Activated B cell treated with CpG ODN at 0.5 μM for 24 hours (primary cell): ENCODE measurements around the gene FOXL1. TPM values are rescaled to one million over a fixed set of nuclear protein-coding genes. Genes with fewer than 3 reads are reported as not detected.

Experiments
- ATAC-seq: fragments of 200-7000 bp; cut with Tn5 transposase; one replicate; pipeline ENCODE4 v1.10.0; 2021; ENCODE audit warnings: low read depth, mild to moderate bottlenecking, moderate library complexity
- CTCF ChIA-PET: fragments of 350-600 bp; sonication (Branson Sonifier 250); formaldehyde crosslinking; loops from one replicate; lab custom pipeline; 2021; ENCODE audit warnings: antibody characterized with exemption; lab: Charles Lee
- POLR2A ChIA-PET: fragments of 350-600 bp; sonication (Branson Sonifier 250); formaldehyde crosslinking; loops from one replicate; lab custom pipeline; 2021; ENCODE audit warnings: antibody characterized with exemption; lab: Charles Lee
- DNase-seq: peaks from one replicate; pipeline ENCODE4 v3.0.0; 2022
- H3K27ac Mint-ChIP-seq: one replicate; pipeline ENCODE4 v1.8.0; 2020; ENCODE audit warnings: mixed read lengths
- H3K27me3 Mint-ChIP-seq: one replicate; pipeline ENCODE4 v1.8.0; 2021; ENCODE audit warnings: mixed read lengths
- H3K36me3 Mint-ChIP-seq: one replicate; pipeline ENCODE4 v1.8.0; 2021; ENCODE audit warnings: low read depth, mixed read lengths
- H3K4me1 Mint-ChIP-seq: one replicate; pipeline ENCODE4 v1.8.0; 2021; ENCODE audit warnings: mixed read lengths
- H3K4me3 Mint-ChIP-seq: one replicate; pipeline ENCODE4 v1.8.0; 2020; ENCODE audit warnings: mild to moderate bottlenecking, mixed read lengths
- H3K9me3 Mint-ChIP-seq: one replicate; pipeline ENCODE4 v1.8.0; 2020; ENCODE audit warnings: mixed read lengths
- CTCF ChIP-seq: fragments of 200-600 bp; IDR thresholded peaks from one replicate; pipeline ENCODE4 v1.8.0; 2022; ENCODE audit warnings: antibody characterized with exemption, mild to moderate bottlenecking
- intact Hi-C: fragments of 100-400 bp; cut with micrococcal nuclease; formaldehyde crosslinking; loops from one replicate; pipeline ENCODE4 v1.15.1; 2024
- total RNA-seq: library from RNA; stranded (reverse); gene quantifications from 2 replicates; pipeline ENCODE4 v1.2.3, GENCODE V29; 2022

Gene FOXL1
- total RNA-seq, 1 donor from 2014 or later, result not detected

- ChIA-PET CTCF (no interaction called here), POLR2A (no interaction called here)
- ATAC-seq (no peak), DNase-seq (no peak)
- Mint-ChIP-seq H3K27me3 (peaks cover 2% of the 10 kb centered on the region), H3K36me3 (no peaks in the 10 kb centered on the region), H3K9me3 (no peaks in the 10 kb centered on the region), H3K4me3 (no peak overlapping the region), H3K4me1 (no peaks in the 10 kb centered on the region), H3K27ac (no peak overlapping the region)
- intact Hi-C loops, result no loop called here
- no peak for TF ChIP-seq CTCF
Measured at GRCh38 chr16:86618431-86619238, 40.3 kb downstream of the FOXL1 start.

- peaks cover 2% of the 10 kb centered on the region for H3K27me3 Mint-ChIP-seq
- H3K4me3 Mint-ChIP-seq, result no peak overlapping the region
- ChIA-PET CTCF (no interaction called here), POLR2A (no interaction called here)
- ATAC-seq (no peak), DNase-seq (no peak)
- no peak overlapping the region for H3K27ac Mint-ChIP-seq
- no peak for TF ChIP-seq CTCF
- H3K36me3 Mint-ChIP-seq, result no peaks in the 10 kb centered on the region
- intact Hi-C loops, result no loop called here
- no peaks in the 10 kb centered on the region for H3K9me3 Mint-ChIP-seq
- no peaks in the 10 kb centered on the region for H3K4me1 Mint-ChIP-seq
Measured at GRCh38 chr16:86619239-86619794, 41.0 kb downstream of the FOXL1 start.

- ATAC-seq (no peak), DNase-seq (no peak)
- Mint-ChIP-seq H3K27ac (no peak overlapping the region), H3K36me3 (no peaks in the 10 kb centered on the region), H3K9me3 (no peaks in the 10 kb centered on the region), H3K4me3 (no peak overlapping the region), H3K4me1 (no peaks in the 10 kb centered on the region), H3K27me3 (peaks cover under 1% of the 10 kb centered on the region)
- ChIA-PET CTCF (no interaction called here), POLR2A (interaction anchor here (0.7 kb wide), 1 partner anchor 12 kb away, joined by 3 read pairs; no protein-coding TSS in a partner anchor)
- TF ChIP-seq CTCF, result no peak
- intact Hi-C loops, result no loop called here
Measured at GRCh38 chr16:86620184-86620583, 41.8 kb downstream of the FOXL1 start.

- Mint-ChIP-seq H3K9me3 (no peaks in the 10 kb centered on the region), H3K36me3 (no peaks in the 10 kb centered on the region), H3K4me3 (no peak overlapping the region), H3K27ac (no peak overlapping the region), H3K27me3 (no peaks in the 10 kb centered on the region), H3K4me1 (no peaks in the 10 kb centered on the region)
- no peak for ATAC-seq
- TF ChIP-seq CTCF, result no peak
- intact Hi-C loops, result no loop called here
- ChIA-PET POLR2A (no interaction called here), CTCF (no interaction called here)
- DNase-seq, result no peak
Measured at GRCh38 chr16:86621966-86622365, 43.6 kb downstream of the FOXL1 start.

- no peaks in the 10 kb centered on the region for H3K9me3 Mint-ChIP-seq
- H3K27ac Mint-ChIP-seq, result no peak overlapping the region
- intact Hi-C loops, result no loop called here
- no peak for DNase-seq
- ChIA-PET CTCF (no interaction called here), POLR2A (no interaction called here)
- TF ChIP-seq CTCF, result no peak
- ATAC-seq, result no peak
- no peaks in the 10 kb centered on the region for H3K4me1 Mint-ChIP-seq
- H3K27me3 Mint-ChIP-seq, result no peaks in the 10 kb centered on the region
- no peak overlapping the region for H3K4me3 Mint-ChIP-seq
- no peaks in the 10 kb centered on the region for H3K36me3 Mint-ChIP-seq
Measured at GRCh38 chr16:86622700-86623615, 44.6 kb downstream of the FOXL1 start.
